ENCODE measurements around the gene NXPH2. TPM values are rescaled to one million over a fixed set of nuclear protein-coding genes. Genes with fewer than 3 reads are reported as not detected.

Gene NXPH2
- total and polyA plus RNA-seq, 3 experiments from 2014 or later, result not detected

DNA sequence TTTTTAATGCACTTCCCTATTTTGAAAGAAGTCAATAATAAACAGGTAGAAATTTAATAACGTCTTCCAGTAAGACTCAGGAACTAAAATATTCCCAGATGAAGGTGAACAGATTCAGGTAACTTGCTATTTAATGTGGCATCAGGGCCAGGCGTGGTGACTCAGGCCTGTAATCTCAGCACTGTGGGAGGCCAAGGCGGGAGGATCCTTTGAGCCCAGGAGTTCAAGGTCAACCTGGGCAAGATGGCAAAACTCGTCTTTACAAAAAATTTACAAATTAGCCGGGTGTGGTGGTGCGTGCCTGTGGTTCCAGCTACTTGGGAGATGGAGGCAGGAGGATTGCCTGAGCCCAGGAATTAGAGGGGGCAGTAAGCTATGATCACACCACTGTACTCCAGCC, 81.8 kb downstream of the NXPH2 start:
- Mint-ChIP-seq H3K4me3 (no peak overlapping the region), H3K9me3 (peaks cover 0 to 3% (median 0%) of the 10 kb centered on the region in 5 donors), H3K4me1 (no peaks in the 10 kb centered on the region), H3K27ac (no peak overlapping the region), H3K27me3 (no peaks in the 10 kb centered on the region), H3K36me3 (no peaks in the 10 kb centered on the region)
- no peaks in the 10 kb centered on the region for H3K36me3 ChIP-seq (ENCODE audit: insufficient read depth, low read length)
- no peak for DNase-seq
- H3K9me3 ChIP-seq (ENCODE audit: low read length), result no peaks in the 10 kb centered on the region
- ChIA-PET POLR2A (no interaction called here), CTCF (no interaction called here)
- no peaks in the 10 kb centered on the region for H3K4me1 ChIP-seq (ENCODE audit: insufficient read depth, low read length)
- H3K27ac ChIP-seq (ENCODE audit: low read depth, low read length), result no peak overlapping the region
- H3K27me3 ChIP-seq (ENCODE audit: insufficient read depth, low read length, poor library complexity, severe bottlenecking), result no peaks in the 10 kb centered on the region
- no peak overlapping the region for H3K4me3 ChIP-seq (ENCODE audit: low read length)

- peaks cover 3 to 10% (median 4%) of the 10 kb centered on the region in 3 donors for H3K4me1 Mint-ChIP-seq
- ChIA-PET CTCF (no interaction called here), POLR2A (no interaction called here)
These were observed 88.5 kb downstream of the NXPH2 start for GRCh38 chr2:138691667-138692066.

DNA sequence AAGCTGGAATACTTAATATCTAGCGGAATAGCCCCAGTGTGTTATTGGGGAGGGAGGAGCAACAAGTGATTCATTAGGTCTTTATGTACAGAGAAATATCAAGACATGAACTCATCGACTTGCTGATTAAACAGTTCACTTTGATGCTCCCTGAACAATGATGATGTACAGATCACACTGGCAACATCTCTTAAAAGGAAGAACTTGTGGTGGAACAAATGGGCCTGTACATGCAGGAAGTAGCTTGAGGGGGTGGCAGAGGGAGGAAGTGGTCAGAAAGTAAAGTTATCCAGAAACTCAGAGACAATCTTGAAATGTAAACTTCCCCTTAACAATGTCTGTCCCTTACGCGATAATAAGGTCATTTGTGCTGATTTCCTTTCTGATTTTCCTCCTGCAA, 90.5 kb downstream of the NXPH2 start:
- DNase-seq, result peak in 1 of 5 donors; percentile 28
- no peak overlapping the region for H3K27ac Mint-ChIP-seq
- H3K4me1 Mint-ChIP-seq, result peaks cover 3 to 10% (median 4%) of the 10 kb centered on the region in 3 donors
- no peak overlapping the region for H3K4me3 ChIP-seq (ENCODE audit: low read length)
- H3K9me3 ChIP-seq (ENCODE audit: low read length), result no peaks in the 10 kb centered on the region
- CTCF ChIA-PET, result no interaction called here
- H3K27me3 ChIP-seq (ENCODE audit: insufficient read depth, low read length, poor library complexity, severe bottlenecking), result no peaks in the 10 kb centered on the region
- POLR2A ChIA-PET, result no interaction called here
- no peaks in the 10 kb centered on the region for H3K4me1 ChIP-seq (ENCODE audit: insufficient read depth, low read length)
- H3K36me3 Mint-ChIP-seq, result no peaks in the 10 kb centered on the region
- no peaks in the 10 kb centered on the region for H3K36me3 ChIP-seq (ENCODE audit: insufficient read depth, low read length)
- no peak overlapping the region for H3K4me3 Mint-ChIP-seq
- peaks cover 0 to 10% (median 2%) of the 10 kb centered on the region in 5 donors for H3K9me3 Mint-ChIP-seq
- no peak overlapping the region for H3K27ac ChIP-seq (ENCODE audit: low read depth, low read length)
- H3K27me3 Mint-ChIP-seq, result peaks cover 0 to 4% of the 10 kb centered on the region in 2 donors

More at GRCh38 chr2:138691667-138692066, 88.5 kb downstream of the NXPH2 start:
- Histone ChIP-seq H3K9me3 (ENCODE audit: low read length) (no peaks in the 10 kb centered on the region), H3K27ac (ENCODE audit: low read depth, low read length) (no peak overlapping the region), H3K4me3 (ENCODE audit: low read length) (no peak overlapping the region), H3K4me1 (ENCODE audit: insufficient read depth, low read length) (no peaks in the 10 kb centered on the region), H3K27me3 (ENCODE audit: insufficient read depth, low read length, poor library complexity, severe bottlenecking) (no peaks in the 10 kb centered on the region), H3K36me3 (ENCODE audit: insufficient read depth, low read length) (no peaks in the 10 kb centered on the region)
- Mint-ChIP-seq H3K9me3 (peaks cover 0 to 8% (median 0%) of the 10 kb centered on the region in 5 donors), H3K27me3 (peaks cover 0 to 4% of the 10 kb centered on the region in 2 donors), H3K27ac (no peak overlapping the region), H3K4me3 (no peak overlapping the region), H3K36me3 (no peaks in the 10 kb centered on the region)
- DNase-seq, result no peak

- Histone ChIP-seq H3K4me3 (ENCODE audit: low read length) (no peak overlapping the region), H3K27me3 (ENCODE audit: insufficient read depth, low read length, poor library complexity, severe bottlenecking) (no peaks in the 10 kb centered on the region), H3K4me1 (ENCODE audit: insufficient read depth, low read length) (no peaks in the 10 kb centered on the region), H3K27ac (ENCODE audit: low read depth, low read length) (no peak overlapping the region), H3K9me3 (ENCODE audit: low read length) (no peaks in the 10 kb centered on the region), H3K36me3 (ENCODE audit: insufficient read depth, low read length) (no peaks in the 10 kb centered on the region)
- POLR2A ChIA-PET, result no interaction called here
- H3K36me3 Mint-ChIP-seq, result no peaks in the 10 kb centered on the region
- no peak for DNase-seq
- no peaks in the 10 kb centered on the region for H3K4me1 Mint-ChIP-seq
- peaks cover 6 to 10% of the 10 kb centered on the region in 2 donors for H3K27me3 Mint-ChIP-seq
- H3K9me3 Mint-ChIP-seq, result peaks cover 0 to 3% (median 0%) of the 10 kb centered on the region in 5 donors
- CTCF ChIA-PET, result no interaction called here
- H3K4me3 Mint-ChIP-seq, result no peak overlapping the region
- no peak overlapping the region for H3K27ac Mint-ChIP-seq
These were observed 98.0 kb downstream of the NXPH2 start for GRCh38 chr2:138682163-138682562.

GRCh38 chr2:138677221-138677620, 103.0 kb downstream of the NXPH2 start:
- ChIA-PET POLR2A (no interaction called here), CTCF (no interaction called here)
- Histone ChIP-seq H3K4me3 (ENCODE audit: low read length) (no peak overlapping the region), H3K27me3 (ENCODE audit: insufficient read depth, low read length, poor library complexity, severe bottlenecking) (no peaks in the 10 kb centered on the region), H3K27ac (ENCODE audit: low read depth, low read length) (no peak overlapping the region), H3K4me1 (ENCODE audit: insufficient read depth, low read length) (no peaks in the 10 kb centered on the region), H3K36me3 (ENCODE audit: insufficient read depth, low read length) (no peaks in the 10 kb centered on the region), H3K9me3 (ENCODE audit: low read length) (no peaks in the 10 kb centered on the region)
- Mint-ChIP-seq H3K4me1 (no peaks in the 10 kb centered on the region), H3K4me3 (no peak overlapping the region), H3K27ac (no peak overlapping the region), H3K9me3 (peaks cover 0 to 2% (median 0%) of the 10 kb centered on the region in 5 donors), H3K36me3 (no peaks in the 10 kb centered on the region), H3K27me3 (peaks cover 6 to 10% of the 10 kb centered on the region in 2 donors)
- DNase-seq, result no peak

DNA sequence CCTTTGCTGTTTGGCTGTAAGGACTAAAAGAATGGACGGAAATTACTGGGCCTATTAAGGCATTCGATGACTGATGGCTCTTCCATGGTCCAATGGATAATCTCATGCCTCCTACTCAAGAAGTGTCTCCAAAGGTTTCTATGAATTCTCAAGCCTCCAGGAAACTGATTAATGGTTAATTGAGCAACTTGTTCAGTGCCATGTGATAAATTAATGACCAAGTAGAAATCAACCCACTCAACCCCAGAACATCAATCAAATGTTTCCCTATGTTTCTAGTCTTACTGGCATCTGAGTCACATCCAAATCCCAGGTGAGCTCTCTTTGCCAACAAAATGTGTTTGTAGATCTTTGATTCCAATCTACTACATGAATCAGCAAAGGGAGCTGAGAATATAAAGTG, 103.6 kb downstream of the NXPH2 start:
- no peak overlapping the region for H3K4me3 Mint-ChIP-seq
- H3K27me3 Mint-ChIP-seq, result peaks cover 6 to 10% of the 10 kb centered on the region in 2 donors
- H3K4me1 Mint-ChIP-seq, result no peaks in the 10 kb centered on the region
- H3K27me3 ChIP-seq (ENCODE audit: insufficient read depth, low read length, poor library complexity, severe bottlenecking), result no peaks in the 10 kb centered on the region
- CTCF ChIA-PET, result no interaction called here
- no peaks in the 10 kb centered on the region for H3K36me3 Mint-ChIP-seq
- no peaks in the 10 kb centered on the region for H3K4me1 ChIP-seq (ENCODE audit: insufficient read depth, low read length)
- H3K27ac Mint-ChIP-seq, result no peak overlapping the region
- H3K36me3 ChIP-seq (ENCODE audit: insufficient read depth, low read length), result no peaks in the 10 kb centered on the region
- peaks cover 0 to 2% (median 0%) of the 10 kb centered on the region in 5 donors for H3K9me3 Mint-ChIP-seq
- no peak overlapping the region for H3K4me3 ChIP-seq (ENCODE audit: low read length)
- POLR2A ChIA-PET, result no interaction called here
- no peak for DNase-seq
- no peaks in the 10 kb centered on the region for H3K9me3 ChIP-seq (ENCODE audit: low read length)
- H3K27ac ChIP-seq (ENCODE audit: low read depth, low read length), result no peak overlapping the region

DNA sequence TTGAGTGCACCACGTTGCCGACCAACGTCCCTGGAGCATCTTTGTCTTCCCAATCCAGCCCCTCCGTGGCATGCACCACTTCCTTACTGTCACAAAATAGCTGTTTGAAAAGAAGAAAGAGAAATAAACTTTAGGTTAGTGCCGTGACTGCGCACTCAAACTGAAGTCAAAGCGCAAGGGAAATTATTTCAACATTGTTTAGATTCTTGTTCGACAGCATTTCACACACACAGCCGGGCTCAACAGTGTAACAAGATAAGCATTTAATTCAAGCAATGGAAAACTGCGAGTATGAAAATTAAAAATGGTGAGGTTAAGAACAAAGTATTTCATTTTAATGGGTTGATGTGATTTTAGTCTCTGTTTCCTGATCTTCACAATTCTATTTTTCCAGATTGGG, 108.6 kb downstream of the NXPH2 start:
- Histone ChIP-seq H3K4me1 (ENCODE audit: insufficient read depth, low read length) (no peaks in the 10 kb centered on the region), H3K4me3 (ENCODE audit: low read length) (no peak overlapping the region), H3K27ac (ENCODE audit: low read depth, low read length) (no peak overlapping the region), H3K36me3 (ENCODE audit: insufficient read depth, low read length) (no peaks in the 10 kb centered on the region), H3K27me3 (ENCODE audit: insufficient read depth, low read length, poor library complexity, severe bottlenecking) (no peaks in the 10 kb centered on the region), H3K9me3 (ENCODE audit: low read length) (no peaks in the 10 kb centered on the region)
- Mint-ChIP-seq H3K27me3 (peaks cover 0 to 6% of the 10 kb centered on the region in 2 donors), H3K4me1 (no peaks in the 10 kb centered on the region), H3K4me3 (no peak overlapping the region), H3K9me3 (peaks cover 0 to 2% (median 0%) of the 10 kb centered on the region in 5 donors), H3K36me3 (no peaks in the 10 kb centered on the region), H3K27ac (no peak overlapping the region)
- DNase-seq, result no peak
- ChIA-PET POLR2A (no interaction called here), CTCF (no interaction called here)

DNA sequence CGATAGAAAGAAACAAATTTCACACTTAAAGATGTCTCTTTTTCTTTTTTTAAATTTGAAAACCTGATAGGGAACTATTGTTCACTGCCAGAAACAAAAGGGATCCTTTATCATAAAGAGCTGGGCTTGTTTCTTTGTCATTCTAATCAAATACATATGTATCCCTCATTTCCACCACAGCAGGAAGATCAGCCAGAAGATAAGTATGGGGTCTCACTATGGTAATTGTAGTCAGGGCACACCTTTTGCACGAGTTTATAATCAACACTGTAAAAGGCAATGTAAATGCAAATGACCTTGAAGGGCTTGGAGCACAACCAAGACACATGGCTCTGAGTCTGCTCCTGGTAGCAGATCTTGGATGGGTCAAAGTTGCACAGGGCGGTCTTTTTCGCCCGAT, 109.5 kb downstream of the NXPH2 start:
- peaks cover 0 to 2% (median 0%) of the 10 kb centered on the region in 5 donors for H3K9me3 Mint-ChIP-seq
- no peaks in the 10 kb centered on the region for H3K4me1 Mint-ChIP-seq
- ChIA-PET CTCF (no interaction called here), POLR2A (no interaction called here)
- H3K36me3 Mint-ChIP-seq, result no peaks in the 10 kb centered on the region
- Histone ChIP-seq H3K27ac (ENCODE audit: low read depth, low read length) (no peak overlapping the region), H3K4me1 (ENCODE audit: insufficient read depth, low read length) (no peaks in the 10 kb centered on the region), H3K36me3 (ENCODE audit: insufficient read depth, low read length) (no peaks in the 10 kb centered on the region), H3K4me3 (ENCODE audit: low read length) (no peak overlapping the region), H3K9me3 (ENCODE audit: low read length) (no peaks in the 10 kb centered on the region), H3K27me3 (ENCODE audit: insufficient read depth, low read length, poor library complexity, severe bottlenecking) (no peaks in the 10 kb centered on the region)
- peaks cover 0 to 6% of the 10 kb centered on the region in 2 donors for H3K27me3 Mint-ChIP-seq
- H3K27ac Mint-ChIP-seq, result no peak overlapping the region
- no peak for DNase-seq
- no peak overlapping the region for H3K4me3 Mint-ChIP-seq

GRCh38 chr2:138665937-138666336, 114.3 kb downstream of the NXPH2 start:
- Histone ChIP-seq H3K27ac (ENCODE audit: low read depth, low read length) (no peak overlapping the region), H3K4me3 (ENCODE audit: low read length) (no peak overlapping the region), H3K9me3 (ENCODE audit: low read length) (no peaks in the 10 kb centered on the region), H3K36me3 (ENCODE audit: insufficient read depth, low read length) (no peaks in the 10 kb centered on the region), H3K4me1 (ENCODE audit: insufficient read depth, low read length) (no peaks in the 10 kb centered on the region), H3K27me3 (ENCODE audit: insufficient read depth, low read length, poor library complexity, severe bottlenecking) (no peaks in the 10 kb centered on the region)
- Mint-ChIP-seq H3K9me3 (no peaks in the 10 kb centered on the region), H3K36me3 (no peaks in the 10 kb centered on the region), H3K27me3 (peaks cover 1 to 12% of the 10 kb centered on the region in 2 donors), H3K4me3 (no peak overlapping the region), H3K4me1 (no peaks in the 10 kb centered on the region), H3K27ac (no peak overlapping the region)
- no peak for DNase-seq
- ChIA-PET CTCF (no interaction called here), POLR2A (no interaction called here)

All from CD8-positive, alpha-beta memory T cell (primary cell).